Mammary epithelial cell (primary cell): Measurements from ENCODE around the gene SLC9A6.

Source experiments
- CTCF ChIP-seq, 2 donors: IDR thresholded peaks in 1 of 2; conservative IDR thresholded peaks in 1 of 2; 2 replicates each; pipeline ENCODE4 v1.5.1; 2011 to 2012; ENCODE audit warnings: inconsistent platforms in 2 of 2, low read length in 2 of 2, mild to moderate bottlenecking in 2 of 2, control low read depth in 1 of 2, low read depth in 1 of 2; ENCODE audit not compliant: insufficient read depth in 1 of 2; ENCODE audit errors: extremely low read depth in 1 of 2
- EZH2 ChIP-seq: IDR thresholded peaks from 2 replicates; pipeline ENCODE4 v1.6.1; 2012; ENCODE audit warnings: low read length, inconsistent platforms, borderline replicate concordance

GRCh38 chrX:136076942-136077341 is 91.7 kb downstream of the SLC9A6 start:
- no peak for TF ChIP-seq CTCF (conservative IDR thresholded peaks at IDR 0.05 in 1 of 2, IDR thresholded peaks at IDR 0.05 in 1 of 2; ENCODE audit: extremely low read depth in 1 of 2, insufficient read depth in 1 of 2, low read depth in 1 of 2, low read length in 2 of 2)
- no peak for TF ChIP-seq EZH2
